ENCODE measurements around the gene ITGAD.
"Not testable (repeated sequence)": the region's sequence is repeated elsewhere in the genome, so short reads cannot be mapped to it uniquely, and the experiment has no call there.

Gene ITGAD

GRCh38 chr16:31403590-31404352 is 10.6 kb downstream of the ITGAD start:
- DNase-seq (ENCODE audit: low read depth in 2 of 2): no peak

- DNase-seq (ENCODE audit: low read depth in 2 of 2): no peak
These were observed 11.4 kb downstream of the ITGAD start for GRCh38 chr16:31404353-31405064.

DNA sequence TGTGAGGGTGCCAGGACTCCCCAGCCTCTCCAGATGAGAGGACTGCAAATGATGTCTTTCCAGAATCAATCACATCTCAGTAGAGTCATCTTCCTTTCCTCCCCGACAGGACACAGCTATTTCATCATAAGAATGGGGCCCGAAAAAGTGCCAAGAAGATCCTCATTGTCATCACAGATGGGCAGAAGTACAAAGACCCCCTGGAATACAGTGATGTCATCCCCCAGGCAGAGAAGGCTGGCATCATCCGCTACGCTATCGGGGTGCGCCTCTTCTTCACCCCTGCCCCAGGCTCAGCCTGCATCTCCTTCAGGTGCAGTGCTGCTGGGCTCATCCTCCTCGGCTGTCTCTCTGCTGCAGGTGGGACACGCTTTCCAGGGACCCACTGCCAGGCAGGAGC is 14.3 kb downstream of the ITGAD start:
- DNase-seq (ENCODE audit: low read depth in 2 of 2): no peak

- DNase-seq (ENCODE audit: low read depth in 2 of 2): peak in 1 of 2 experiments; percentile 4
These were observed 16.3 kb downstream of the ITGAD start for GRCh38 chr16:31409433-31409832.

- DNase-seq (ENCODE audit: low read depth in 2 of 2): no peak
These were observed 16.9 kb downstream of the ITGAD start for GRCh38 chr16:31410082-31410481.

- no peak for DNase-seq (ENCODE audit: low read depth in 2 of 2)
These were observed 18.1 kb downstream of the ITGAD start for GRCh38 chr16:31411024-31411844.

GRCh38 chr16:31412750-31413149 is 19.6 kb downstream of the ITGAD start:
- no peak for DNase-seq (ENCODE audit: low read depth in 2 of 2)

- DNase-seq (ENCODE audit: low read depth in 2 of 2): no peak
These were observed 20.2 kb downstream of the ITGAD start for GRCh38 chr16:31413381-31413780.

- no peak for DNase-seq (ENCODE audit: low read depth in 2 of 2)
These were observed 20.8 kb downstream of the ITGAD start for GRCh38 chr16:31413943-31414342.

DNA sequence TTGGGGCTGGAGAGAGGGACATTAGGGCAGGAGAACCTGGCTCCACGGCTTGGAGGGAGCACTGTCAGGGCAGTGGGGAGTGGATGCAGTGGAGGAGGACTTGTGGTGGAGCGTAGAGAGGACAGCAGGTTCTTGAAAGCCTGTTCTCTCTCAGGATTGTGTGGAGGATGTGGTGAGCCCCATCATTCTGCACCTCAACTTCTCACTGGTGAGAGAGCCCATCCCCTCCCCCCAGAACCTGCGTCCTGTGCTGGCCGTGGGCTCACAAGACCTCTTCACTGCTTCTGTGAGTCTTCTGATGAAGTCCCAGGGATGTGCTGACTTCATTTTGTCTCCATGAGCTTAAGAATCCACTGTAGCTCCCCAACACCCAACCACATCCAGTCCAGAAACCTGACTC is 21.6 kb downstream of the ITGAD start:
- DNase-seq (ENCODE audit: low read depth in 2 of 2): no peak

- no peak for DNase-seq (ENCODE audit: low read depth in 2 of 2)
These were observed 23.2 kb downstream of the ITGAD start for GRCh38 chr16:31416371-31416770.

- not testable (repeated sequence) for DNase-seq (ENCODE audit: low read depth in 2 of 2)
These were observed 23.9 kb downstream of the ITGAD start for GRCh38 chr16:31417036-31417435.

- no peak for DNase-seq (ENCODE audit: low read depth in 2 of 2)
These were observed 24.8 kb downstream of the ITGAD start for GRCh38 chr16:31417916-31418315.

GRCh38 chr16:31420037-31420436 is 26.9 kb downstream of the ITGAD start:
- no peak for DNase-seq (ENCODE audit: low read depth in 2 of 2)

DNA sequence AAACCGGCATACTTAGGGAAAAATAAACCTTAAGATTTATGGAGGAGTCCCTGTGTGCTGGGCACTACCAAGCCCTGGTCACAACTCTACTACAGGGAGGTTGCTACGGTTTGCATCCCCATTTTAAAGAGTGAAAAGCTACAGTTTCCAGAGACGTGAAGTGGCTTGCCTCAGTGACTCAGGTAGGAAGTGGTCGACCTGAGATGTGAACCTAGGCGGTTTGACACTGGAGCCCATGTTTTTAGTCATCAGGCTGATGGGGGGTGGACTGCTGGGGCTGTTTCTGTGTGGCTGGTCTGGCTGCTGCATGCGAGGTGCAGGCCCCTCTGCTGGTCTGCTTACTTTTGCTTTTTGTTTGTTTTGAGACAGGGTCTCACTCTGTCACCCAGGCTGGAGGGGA is 28.5 kb downstream of the ITGAD start:
- no peak for DNase-seq (ENCODE audit: low read depth in 2 of 2)

DNA sequence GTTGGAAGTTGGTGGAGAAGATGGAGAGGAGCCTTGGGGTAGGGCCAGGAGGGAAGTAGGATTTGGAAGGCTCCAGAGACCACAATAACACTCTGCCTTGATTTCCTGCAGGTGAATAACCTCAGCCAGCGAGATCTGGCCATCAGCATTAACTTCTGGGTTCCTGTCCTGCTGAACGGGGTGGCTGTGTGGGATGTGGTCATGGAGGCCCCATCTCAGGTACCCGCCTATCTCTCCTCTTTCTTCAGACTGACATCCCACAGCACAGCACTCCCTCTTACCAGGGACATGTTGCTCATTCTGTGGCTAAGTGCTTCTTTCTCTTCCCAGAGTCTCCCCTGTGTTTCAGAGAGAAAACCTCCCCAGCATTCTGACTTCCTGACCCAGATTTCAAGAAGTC is 30.1 kb downstream of the ITGAD start:
- DNase-seq (ENCODE audit: low read depth in 2 of 2): no peak

DNA sequence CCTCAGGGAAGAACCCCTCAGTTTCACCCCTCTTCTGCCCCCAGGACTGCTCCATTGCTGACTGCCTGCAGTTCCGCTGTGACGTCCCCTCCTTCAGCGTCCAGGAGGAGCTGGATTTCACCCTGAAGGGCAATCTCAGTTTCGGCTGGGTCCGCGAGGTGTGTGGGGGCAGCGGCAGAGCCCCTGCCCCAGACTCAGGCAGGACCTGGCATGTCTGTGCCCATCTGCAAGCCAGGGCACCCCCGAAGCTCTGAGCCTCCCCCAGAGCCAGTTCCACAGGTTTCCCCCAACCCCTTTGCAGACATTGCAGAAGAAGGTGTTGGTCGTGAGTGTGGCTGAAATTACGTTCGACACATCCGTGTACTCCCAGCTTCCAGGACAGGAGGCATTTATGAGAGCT is 30.7 kb downstream of the ITGAD start:
- no peak for DNase-seq (ENCODE audit: low read depth in 2 of 2)

GRCh38 chr16:31427441-31428278 is 34.5 kb downstream of the ITGAD start:
- DNase-seq (ENCODE audit: low read depth in 2 of 2): no peak

GRCh38 chr16:31428279-31428597 is 35.1 kb downstream of the ITGAD start, which contains the start of gene COX6A2:
TSS of gene COX6A2 (minus strand) at chr16:31428360. CDS start at chr16:31428325, 35 bp downstream.
- no peak for DNase-seq (ENCODE audit: low read depth in 2 of 2)

DNA sequence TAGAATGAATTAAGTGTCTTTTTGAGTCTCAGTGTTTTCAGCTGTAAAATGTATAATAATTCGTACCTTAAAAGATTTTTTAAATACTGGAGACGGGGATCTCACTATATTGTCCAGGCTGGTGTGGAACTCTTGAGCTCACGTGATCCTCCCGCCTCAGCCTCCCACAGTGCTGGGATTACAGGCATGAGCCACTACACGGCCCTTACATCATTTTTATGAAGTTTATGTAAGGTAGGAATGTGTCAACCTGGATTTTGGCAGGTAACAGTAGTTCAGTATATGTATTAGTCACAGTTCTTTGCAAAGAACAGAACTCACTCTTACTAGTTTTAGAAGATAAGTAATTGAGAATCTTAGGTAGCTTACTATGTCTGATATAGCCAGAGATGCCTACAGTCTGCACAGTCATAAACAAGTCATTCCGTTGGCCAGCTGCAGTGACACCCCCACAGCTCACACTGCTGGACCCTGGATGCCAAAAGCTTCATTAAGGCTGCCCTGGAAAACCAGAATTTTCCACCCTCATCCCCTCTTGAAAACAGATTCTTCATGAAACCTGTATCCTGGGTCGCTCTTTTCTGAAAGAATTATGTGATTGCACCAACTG is 35.6 kb downstream of the ITGAD start:
- no peak for DNase-seq (ENCODE audit: low read depth in 2 of 2)

DNA sequence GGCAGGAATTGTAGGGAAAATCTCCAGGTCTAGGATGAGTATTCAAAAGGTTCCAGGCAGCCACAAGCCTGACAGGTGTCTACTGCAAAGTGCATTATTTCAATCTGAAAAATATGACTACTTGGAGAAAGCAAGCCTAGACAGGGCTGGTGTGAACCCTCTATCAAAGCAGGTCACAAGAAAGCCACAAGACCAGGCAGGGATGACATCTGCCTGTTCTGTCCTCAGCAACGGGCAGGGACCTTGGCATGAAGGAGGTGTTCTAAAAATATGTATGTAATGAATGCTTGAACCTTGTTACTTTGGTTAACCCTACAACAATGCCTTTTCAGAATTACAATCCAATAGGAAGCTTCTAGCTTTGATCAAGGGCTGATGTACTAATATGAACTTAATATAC is 36.2 kb downstream of the ITGAD start:
- DNase-seq (ENCODE audit: low read depth in 2 of 2): no peak

All from fibroblast of skin of left quadriceps (primary cell).